HK-2 (cell line): Measurements from ENCODE around the gene ERICH6.

ENCODE experiments used
- DNase-seq: peaks from one replicate; pipeline ENCODE4 v3.0.0-alpha.2; 2018; ENCODE audit not compliant: unreplicated experiment

ERICH6 gene

GRCh38 chr3:150703756-150704344 lies at the start of gene ERICH6:
Gene ERICH6 (minus strand): TSS chr3:150703920. CDS start chr3:150703898, 22 bp downstream.
- peak; percentile 92 for DNase-seq

GRCh38 chr3:150751781-150752263 lies 48.1 kb upstream of the ERICH6 start:
- DNase-seq = no peak

GRCh38 chr3:150749255-150749654 lies 45.5 kb upstream of the ERICH6 start:
- DNase-seq = no peak

- no peak for DNase-seq
Observed at GRCh38 chr3:150748684-150749047, 44.9 kb upstream of the ERICH6 start.

GRCh38 chr3:150747886-150748683 lies 44.4 kb upstream of the ERICH6 start:
- no peak for DNase-seq

GRCh38 chr3:150746791-150747590 lies 43.3 kb upstream of the ERICH6 start:
- no peak for DNase-seq

- no peak for DNase-seq
Observed at GRCh38 chr3:150745832-150746231, 42.1 kb upstream of the ERICH6 start.

GRCh38 chr3:150744919-150745211 lies 41.1 kb upstream of the ERICH6 start:
- no peak for DNase-seq

GRCh38 chr3:150744041-150744918 lies 40.6 kb upstream of the ERICH6 start:
- DNase-seq = no peak

- DNase-seq = no peak
Observed at GRCh38 chr3:150743508-150743907, 39.8 kb upstream of the ERICH6 start.

GRCh38 chr3:150742679-150743078 lies 39.0 kb upstream of the ERICH6 start:
- DNase-seq = no peak

- no peak for DNase-seq
Observed at GRCh38 chr3:150742141-150742523, 38.4 kb upstream of the ERICH6 start.

GRCh38 chr3:150741497-150742140 lies 37.9 kb upstream of the ERICH6 start:
- DNase-seq = no peak

GRCh38 chr3:150740733-150741496 lies 37.2 kb upstream of the ERICH6 start:
- DNase-seq = no peak

- no peak for DNase-seq
Observed at GRCh38 chr3:150739877-150740645, 36.3 kb upstream of the ERICH6 start.

GRCh38 chr3:150739200-150739863 lies 35.6 kb upstream of the ERICH6 start:
- no peak for DNase-seq

- DNase-seq = peak; percentile 35
Observed at GRCh38 chr3:150738688-150739087, 35.0 kb upstream of the ERICH6 start.

GRCh38 chr3:150737874-150738679 lies 34.4 kb upstream of the ERICH6 start:
- DNase-seq = peak; percentile 54
